HepG2 (cell line): ENCODE measurements around the gene CLTCL1. TPM values are rescaled to one million over a fixed set of nuclear protein-coding genes. Genes with fewer than 3 reads are reported as not detected.

ENCODE experiments used
- ATAC-seq: fragments of 200-7000 bp; cut with Tn5 transposase; 3 replicates; pipeline ENCODE4 v1.9.1; 2020; ENCODE audit warnings: mild to moderate bottlenecking, moderate library complexity
- BruUV-seq: library from RNA; stranded (reverse); fragments of 400-500 nt; replicated peaks from 2 replicates; lab custom pipeline; 2021; lab: Mats Ljungman, UMichigan
- CTCF ChIA-PET: fragments of 300-600 bp; formaldehyde crosslinking; extraction: SDS; loops from one replicate; lab custom pipeline; 2021; ENCODE audit warnings: low total read pairs, inconsistent platforms, low intra/inter-chr PET ratio; lab: Yijun Ruan, JAX
- POLR2A ChIA-PET: fragments of 350-600 bp; sonication (Branson Sonifier 250); formaldehyde crosslinking; loops from one replicate; lab custom pipeline; 2020; ENCODE audit warnings: antibody characterized with exemption, inconsistent platforms; lab: Yijun Ruan, JAX
- DNase-seq: peaks from one replicate; pipeline ENCODE4 v3.0.0-alpha.2; 2015; ENCODE audit warnings: low spot score
- FAIRE-seq: peaks from 3 replicates; lab custom pipeline; 2011; peaks lifted over from hg19 to GRCh38; lab: Jason Lieb, UNC
- H2AFZ ChIP-seq: one replicate; pipeline ENCODE4 v1.6.1; 2011; ENCODE audit warnings: low read length, inconsistent platforms
- H3K27ac ChIP-seq: fragments of 300-600 bp; 3 replicates; pipeline ENCODE4 v1.8.0; 2011; ENCODE audit warnings: mixed run types, mild to moderate bottlenecking, mixed read lengths, low read length, inconsistent platforms; ENCODE audit not compliant: insufficient read depth; ENCODE audit errors: extremely low read length
- H3K27me3 ChIP-seq, 2 experiments: fragments of 200-600 bp in 1 of 2; 2 replicates in 1 of 2; 3 replicates in 1 of 2; pipeline versions ENCODE4 v1.6.0 to v1.8.0; 2011; ENCODE audit warnings: low read length in 2 of 2, mild to moderate bottlenecking in 2 of 2, moderate library complexity in 2 of 2, inconsistent platforms in 1 of 2; ENCODE audit not compliant: insufficient read depth in 2 of 2, control insufficient read depth in 1 of 2
- H3K36me3 ChIP-seq, 2 experiments: fragments of 200-600 bp in 1 of 2; replicated peaks in 1 of 2; 2 replicates in 1 of 2; 3 replicates in 1 of 2; pipeline versions ENCODE4 v1.5.1 to v1.8.0; 2011; ENCODE audit warnings: low read length in 2 of 2, inconsistent platforms in 1 of 2; ENCODE audit not compliant: insufficient read depth in 2 of 2, control insufficient read depth in 1 of 2
- H3K4me1 ChIP-seq: 2 replicates; pipeline ENCODE4 v1.5.1; 2012; ENCODE audit warnings: low read length, inconsistent platforms; ENCODE audit not compliant: insufficient read depth
- H3K4me2 ChIP-seq: 2 replicates; pipeline ENCODE4 v1.6.0; 2011; ENCODE audit warnings: low read depth, low read length, inconsistent platforms
- H3K4me3 ChIP-seq, 3 experiments: fragments of 200-600 bp in 1 of 3; sonication (generic), shearing (Covaris generic) in 1 of 3; replicated peaks in 1 of 3; 2 replicates each; pipeline ENCODE4 v1.5.1; 2011 to 2016; ENCODE audit warnings: low read length in 3 of 3, inconsistent platforms in 2 of 3, low read depth in 2 of 3, mild to moderate bottlenecking in 2 of 3, control low read depth in 1 of 3, mixed read lengths in 1 of 3; ENCODE audit not compliant: insufficient read depth in 1 of 3
- H3K79me2 ChIP-seq: one replicate; pipeline ENCODE4 v1.6.1; 2011; ENCODE audit warnings: low read length, inconsistent platforms; ENCODE audit not compliant: insufficient read depth
- H3K9ac ChIP-seq: 2 replicates; pipeline ENCODE4 v1.6.0; 2011; ENCODE audit warnings: mild to moderate bottlenecking, low read depth, low read length, inconsistent platforms; ENCODE audit not compliant: insufficient read depth
- H3K9me3 ChIP-seq: 2 replicates; pipeline ENCODE4 v1.5.1; 2012; ENCODE audit warnings: mild to moderate bottlenecking, low read length
- H4K20me1 ChIP-seq: 2 replicates; pipeline ENCODE4 v1.6.0; 2011; ENCODE audit warnings: inconsistent platforms, mild to moderate bottlenecking, low read length, moderate library complexity; ENCODE audit not compliant: insufficient read depth
- CREBL2 ChIP-seq: sonication (generic); formaldehyde crosslinking; IDR thresholded peaks from 2 replicates; pipeline ENCODE4 v1.8.1; 2023; ENCODE audit warnings: missing genetic modification reagents, mild to moderate bottlenecking, borderline replicate concordance
- HBP1 ChIP-seq: IDR thresholded peaks from 2 replicates; pipeline ENCODE4 v1.6.1; 2016; ENCODE audit warnings: low read depth, control low read depth
- KIAA2018 ChIP-seq: sonication (generic); formaldehyde crosslinking; IDR thresholded peaks from 2 replicates; pipeline ENCODE4 v1.5.0; 2020; ENCODE audit warnings: mild to moderate bottlenecking, missing genetic modification reagents, borderline replicate concordance
- LCORL ChIP-seq, 2 experiments: fragments of 450-650 bp in 1 of 2; sonication (generic) in 1 of 2; formaldehyde crosslinking in 1 of 2; IDR thresholded peaks; 2 replicates each; pipeline versions ENCODE4 v1.5.0 to v1.6.1; 2017 to 2020; ENCODE audit warnings: antibody characterized with exemption in 1 of 2, missing genetic modification reagents in 1 of 2
- WGBS: methylation state at CpG from one replicate; pipeline ENCODE4 v1.1.6; 2017; ENCODE audit warnings: low lambda C conversion rate; 5-methylcytosine and 5-hydroxymethylcytosine counted together
- in situ Hi-C: cut with HindIII; loops from 2 replicates; pipeline ENCODE4 v1.10.0; 2017; ENCODE audit warnings: low pct_unique_long_range_greater_than_20kb; ENCODE audit not compliant: extremely low pct_ligation_motif_present
- intact Hi-C: fragments of 100-400 bp; cut with micrococcal nuclease; formaldehyde crosslinking; loops from one replicate; pipeline ENCODE4 v1.10.0; 2022; ENCODE audit not compliant: unreplicated experiment
- polyA plus RNA-seq, 8 experiments: library from polyadenylated mRNA; depleted of rRNA in 3 of 8; stranded (reverse) in 7 of 8; unstranded in 1 of 8; fragments of >200 nt; fragmentation: Illumina TruSeq in 4 of 8; extraction: Trizol in 4 of 8; gene quantifications; 2 replicates each; pipeline versions ENCODE4 v1.2.1 to v1.2.3, GENCODE V29; 2011 to 2016; ENCODE audit warnings: low read depth in 4 of 8, missing spikeins in 1 of 8, mixed read lengths in 1 of 8; ENCODE audit not compliant: insufficient read depth in 1 of 8
- total RNA-seq, 5 experiments: library from RNA; depleted of rRNA; stranded (reverse); fragments of >200 nt; fragmentation: Illumina TruSeq; extraction: Trizol; gene quantifications; 2 replicates each; pipeline ENCODE4 v1.2.3, GENCODE V29; 2016; ENCODE audit warnings: low read depth in 1 of 5

CLTCL1 gene
- total and polyA plus RNA-seq, 2 of the 13 experiments (the other 11 are each of a cell fraction or from before 2014, with no cell fraction given), result 8.1 to 10.9 TPM

- TF ChIP-seq LCORL (IDR thresholded peaks at IDR 0.05) (no peak), LCORL (CRISPR knock-in tag; IDR thresholded peaks at IDR 0.05) (no peak)
- H3K4me1 ChIP-seq, result peaks cover 18% of the 10 kb centered on the region
- H2AFZ ChIP-seq, result no peak overlapping the region
- no peaks in the 10 kb centered on the region for H3K9me3 ChIP-seq
- no peak overlapping the region for H3K4me2 ChIP-seq
- 98% methylated on average over 3 of the region's 5 CpGs for WGBS
- no peaks in the 10 kb centered on the region for H4K20me1 ChIP-seq
- no peak overlapping the region for H3K4me3 ChIP-seq
- ChIA-PET CTCF (interaction anchor here (1.0 kb wide), 1 partner anchor 412 kb away, joined by 3 read pairs; no protein-coding TSS in a partner anchor), POLR2A (no interaction called here)
- no peak overlapping the region for H3K27ac ChIP-seq
- peaks cover 7 to 28% of the 10 kb centered on the region in 2 experiments; a peak in 4 of 5 replicates for H3K36me3 ChIP-seq
- in situ Hi-C loops (no loop called here), intact Hi-C loops (no loop called here)
- no peak overlapping the region for H3K9ac ChIP-seq
- ATAC-seq, result peak; percentile 35; the same call in 2 of the 3 replicates
- H3K27me3 ChIP-seq, result no peaks in the 10 kb centered on the region
- H3K79me2 ChIP-seq, result no peaks in the 10 kb centered on the region
- no peak for DNase-seq
- no peak for FAIRE-seq
- no TSS peak for BruUV-seq
These were observed 72.8 kb downstream of the CLTCL1 start for GRCh38 chr22:19218541-19219233.

DNA sequence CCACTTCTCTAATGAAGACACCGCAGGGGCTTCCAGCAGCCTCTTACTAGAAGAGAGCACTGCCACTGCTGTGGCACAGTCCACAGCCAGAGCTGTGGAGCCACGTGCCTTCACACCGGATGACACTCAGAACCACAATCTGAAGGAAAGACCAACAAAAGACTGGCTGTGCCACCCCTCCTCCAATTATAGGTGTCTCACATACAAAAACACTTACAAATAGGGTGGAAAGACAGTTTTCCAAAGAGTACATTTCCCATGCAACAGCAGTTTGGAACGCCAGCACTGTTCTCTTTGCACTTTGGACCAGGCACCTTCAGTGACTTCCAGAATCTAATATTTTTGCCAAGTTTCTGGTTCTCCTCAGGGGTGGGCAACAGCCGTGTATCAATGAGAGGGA, 74.9 kb downstream of the CLTCL1 start:
- intact Hi-C loops, result loop anchor here (1.0 kb wide), 1 partner anchor 24 kb away; no protein-coding TSS in a partner anchor
- Histone ChIP-seq H3K4me3 (no peak overlapping the region), H3K4me2 (no peak overlapping the region), H4K20me1 (no peaks in the 10 kb centered on the region), H3K9me3 (no peaks in the 10 kb centered on the region), H3K27me3 (no peaks in the 10 kb centered on the region), H3K27ac (peak overlapping the region; percentile 26), H2AFZ (no peak overlapping the region), H3K9ac (no peak overlapping the region), H3K36me3 (peaks cover 1 to 19% of the 10 kb centered on the region in 2 experiments; a peak in 3 of 5 replicates), H3K79me2 (no peaks in the 10 kb centered on the region), H3K4me1 (peaks cover 18% of the 10 kb centered on the region)
- ChIA-PET POLR2A (no interaction called here), CTCF (no interaction called here)
- TF ChIP-seq HBP1 (CRISPR knock-in tag) (no peak), KIAA2018 (CRISPR knock-in tag) (no peak), CREBL2 (no peak)
- in situ Hi-C loops, result no loop called here
- ATAC-seq (no peak; the same call in 2 of the 3 replicates), DNase-seq (peak; percentile 12), FAIRE-seq (no peak)
- no TSS peak for BruUV-seq
- 63% methylated on average over 5 of the region's 5 CpGs for WGBS
